Measurements from ENCODE around the gene PRKCG.
A peak's percentile ranks its signal among the peaks of the same experiment; 100 is the strongest.

Gene PRKCG

GRCh38 chr19:53883741-53884140 is 1.7 kb downstream of the PRKCG start:
- Histone ChIP-seq H3K4me3 (ENCODE audit: low read depth, low read length) (peak overlapping the region; percentile 55), H3K36me3 (ENCODE audit: control insufficient read depth, insufficient read depth, low read length) (no peaks in the 10 kb centered on the region), H3K4me1 (ENCODE audit: control insufficient read depth, insufficient read depth, low read length) (peaks cover 20% of the 10 kb centered on the region), H3K9me3 (ENCODE audit: control insufficient read depth, insufficient read depth, low read length) (no peaks in the 10 kb centered on the region), H3K27me3 (ENCODE audit: control insufficient read depth, insufficient read depth, low read length) (peaks cover 18% of the 10 kb centered on the region), H3K9ac (ENCODE audit: low read depth, low read length) (no peak overlapping the region)

GRCh38 chr19:53884256-53884655 is 2.3 kb downstream of the PRKCG start:
- Histone ChIP-seq H3K4me3 (ENCODE audit: low read depth, low read length) (peak overlapping the region; percentile 55), H3K9ac (ENCODE audit: low read depth, low read length) (no peak overlapping the region), H3K36me3 (ENCODE audit: control insufficient read depth, insufficient read depth, low read length) (no peaks in the 10 kb centered on the region), H3K9me3 (ENCODE audit: control insufficient read depth, insufficient read depth, low read length) (no peaks in the 10 kb centered on the region), H3K4me1 (ENCODE audit: control insufficient read depth, insufficient read depth, low read length) (peaks cover 21% of the 10 kb centered on the region), H3K27me3 (ENCODE audit: control insufficient read depth, insufficient read depth, low read length) (peaks cover 18% of the 10 kb centered on the region)

DNA sequence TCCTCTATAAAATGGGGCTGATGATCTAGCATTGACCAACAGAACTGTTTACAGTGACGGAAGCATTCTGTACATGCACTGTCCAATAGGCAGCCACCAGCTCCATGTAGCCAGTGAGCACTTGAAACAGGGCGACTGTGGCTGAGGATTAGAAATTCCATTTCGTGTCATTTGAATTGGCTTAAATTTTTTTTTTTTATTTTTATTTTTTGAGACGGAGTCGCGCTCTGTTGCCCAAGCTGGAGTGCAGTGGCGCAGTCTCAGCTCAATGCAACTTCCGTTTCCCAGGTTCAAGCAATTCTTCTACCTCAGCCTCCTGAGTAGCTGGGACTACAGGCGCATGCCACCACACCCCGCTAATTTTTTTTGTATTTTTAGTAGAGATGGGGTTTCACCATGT is 3.0 kb downstream of the PRKCG start:
- Histone ChIP-seq H3K27me3 (ENCODE audit: control insufficient read depth, insufficient read depth, low read length) (peaks cover 14% of the 10 kb centered on the region), H3K4me3 (ENCODE audit: low read depth, low read length) (no peak overlapping the region), H3K9ac (ENCODE audit: low read depth, low read length) (no peak overlapping the region), H3K4me1 (ENCODE audit: control insufficient read depth, insufficient read depth, low read length) (peaks cover 18% of the 10 kb centered on the region), H3K36me3 (ENCODE audit: control insufficient read depth, insufficient read depth, low read length) (no peaks in the 10 kb centered on the region), H3K9me3 (ENCODE audit: control insufficient read depth, insufficient read depth, low read length) (no peaks in the 10 kb centered on the region)

DNA sequence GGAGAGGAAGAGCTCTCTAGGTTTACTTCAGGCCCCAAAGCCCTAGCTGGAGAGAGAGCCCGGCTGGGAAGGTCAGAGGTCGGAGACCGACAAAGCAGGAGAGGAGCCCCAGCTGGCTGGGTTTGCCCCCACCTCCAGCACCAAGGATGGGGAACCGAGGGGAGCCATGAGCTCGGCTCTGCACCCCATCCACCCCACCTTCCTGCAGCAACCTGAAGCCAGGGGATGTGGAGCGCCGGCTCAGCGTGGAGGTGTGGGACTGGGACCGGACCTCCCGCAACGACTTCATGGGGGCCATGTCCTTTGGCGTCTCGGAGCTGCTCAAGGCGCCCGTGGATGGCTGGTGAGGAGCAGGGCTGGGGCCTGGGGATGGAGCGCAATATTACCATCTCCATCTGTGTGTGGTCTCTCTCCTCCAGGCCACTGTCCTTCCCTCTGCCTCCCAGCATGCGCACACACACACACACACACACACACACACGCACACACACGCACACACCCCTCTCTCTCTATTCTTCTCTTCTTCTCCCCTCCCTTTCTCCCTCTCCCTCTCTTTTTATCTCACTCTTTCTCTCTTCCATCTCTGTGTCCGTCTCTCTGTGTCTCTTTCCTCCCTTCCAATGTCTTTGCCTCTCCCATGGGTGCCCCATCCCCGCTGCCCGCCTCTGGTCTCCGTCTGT is 10.4 kb downstream of the PRKCG start:
- peaks cover 2% of the 10 kb centered on the region for H3K4me1 ChIP-seq (ENCODE audit: control insufficient read depth, insufficient read depth, low read length)
- no peak overlapping the region for H3K9ac ChIP-seq (ENCODE audit: low read depth, low read length)
- H3K27me3 ChIP-seq (ENCODE audit: control insufficient read depth, insufficient read depth, low read length): peaks cover under 1% of the 10 kb centered on the region
- H3K4me3 ChIP-seq (ENCODE audit: low read depth, low read length): no peak overlapping the region
- H3K36me3 ChIP-seq (ENCODE audit: control insufficient read depth, insufficient read depth, low read length): peaks cover 2% of the 10 kb centered on the region
- H3K9me3 ChIP-seq (ENCODE audit: control insufficient read depth, insufficient read depth, low read length): no peaks in the 10 kb centered on the region

DNA sequence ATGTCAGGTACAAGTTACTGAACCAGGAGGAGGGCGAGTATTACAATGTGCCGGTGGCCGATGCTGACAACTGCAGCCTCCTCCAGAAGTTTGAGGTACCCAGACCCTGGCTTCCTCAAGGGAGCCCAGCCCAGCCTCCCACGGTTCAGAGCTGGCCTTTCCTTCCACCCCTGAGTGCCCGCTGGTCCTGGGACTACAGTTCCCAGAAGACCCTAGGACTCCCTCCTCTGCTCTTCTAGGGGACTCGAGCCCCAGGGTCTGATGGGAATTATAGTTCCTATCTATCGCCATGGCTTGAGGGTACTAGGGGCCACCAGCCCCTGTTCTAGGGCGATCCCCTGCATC is 11.0 kb downstream of the PRKCG start:
- Histone ChIP-seq H3K27me3 (ENCODE audit: control insufficient read depth, insufficient read depth, low read length) (peaks cover 6% of the 10 kb centered on the region), H3K9ac (ENCODE audit: low read depth, low read length) (no peak overlapping the region), H3K4me3 (ENCODE audit: low read depth, low read length) (no peak overlapping the region), H3K4me1 (ENCODE audit: control insufficient read depth, insufficient read depth, low read length) (peaks cover 6% of the 10 kb centered on the region), H3K9me3 (ENCODE audit: control insufficient read depth, insufficient read depth, low read length) (no peaks in the 10 kb centered on the region), H3K36me3 (ENCODE audit: control insufficient read depth, insufficient read depth, low read length) (peaks cover 2% of the 10 kb centered on the region)

GRCh38 chr19:53894707-53895106 is 12.7 kb downstream of the PRKCG start:
- no peak overlapping the region for H3K9ac ChIP-seq (ENCODE audit: low read depth, low read length)
- peaks cover 7% of the 10 kb centered on the region for H3K27me3 ChIP-seq (ENCODE audit: control insufficient read depth, insufficient read depth, low read length)
- peaks cover 8% of the 10 kb centered on the region for H3K4me1 ChIP-seq (ENCODE audit: control insufficient read depth, insufficient read depth, low read length)
- no peak overlapping the region for H3K4me3 ChIP-seq (ENCODE audit: low read depth, low read length)
- H3K36me3 ChIP-seq (ENCODE audit: control insufficient read depth, insufficient read depth, low read length): peaks cover 2% of the 10 kb centered on the region
- no peaks in the 10 kb centered on the region for H3K9me3 ChIP-seq (ENCODE audit: control insufficient read depth, insufficient read depth, low read length)

DNA sequence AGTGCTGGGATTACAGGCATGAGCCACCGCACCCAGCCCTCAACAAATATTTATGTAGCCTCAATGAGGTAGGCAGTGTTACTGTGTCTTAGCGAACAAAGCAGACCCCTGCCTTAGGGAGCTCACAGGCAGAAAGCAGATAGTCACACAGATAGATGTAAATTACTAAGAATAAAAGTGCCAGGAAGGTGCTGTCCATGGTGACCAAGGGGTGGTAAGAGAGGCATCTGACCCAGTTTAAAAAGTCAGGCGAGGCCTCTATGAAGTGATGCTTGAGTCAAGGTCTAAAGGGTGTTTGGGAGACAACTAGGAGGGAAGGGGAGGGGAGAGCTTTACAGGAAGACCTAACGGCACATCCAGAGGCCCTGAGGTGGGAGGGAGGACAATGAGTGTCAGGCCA is 14.7 kb downstream of the PRKCG start:
- Histone ChIP-seq H3K4me1 (ENCODE audit: control insufficient read depth, insufficient read depth, low read length) (peaks cover 8% of the 10 kb centered on the region), H3K4me3 (ENCODE audit: low read depth, low read length) (no peak overlapping the region), H3K27me3 (ENCODE audit: control insufficient read depth, insufficient read depth, low read length) (peaks cover 7% of the 10 kb centered on the region), H3K9ac (ENCODE audit: low read depth, low read length) (no peak overlapping the region), H3K9me3 (ENCODE audit: control insufficient read depth, insufficient read depth, low read length) (no peaks in the 10 kb centered on the region), H3K36me3 (ENCODE audit: control insufficient read depth, insufficient read depth, low read length) (peaks cover 7% of the 10 kb centered on the region)

GRCh38 chr19:53897459-53897858 is 15.5 kb downstream of the PRKCG start:
- Histone ChIP-seq H3K27me3 (ENCODE audit: control insufficient read depth, insufficient read depth, low read length) (peaks cover 7% of the 10 kb centered on the region), H3K4me1 (ENCODE audit: control insufficient read depth, insufficient read depth, low read length) (peaks cover 8% of the 10 kb centered on the region), H3K36me3 (ENCODE audit: control insufficient read depth, insufficient read depth, low read length) (peaks cover 5% of the 10 kb centered on the region), H3K4me3 (ENCODE audit: low read depth, low read length) (peak overlapping the region; percentile 55), H3K9ac (ENCODE audit: low read depth, low read length) (no peak overlapping the region), H3K9me3 (ENCODE audit: control insufficient read depth, insufficient read depth, low read length) (no peaks in the 10 kb centered on the region)

DNA sequence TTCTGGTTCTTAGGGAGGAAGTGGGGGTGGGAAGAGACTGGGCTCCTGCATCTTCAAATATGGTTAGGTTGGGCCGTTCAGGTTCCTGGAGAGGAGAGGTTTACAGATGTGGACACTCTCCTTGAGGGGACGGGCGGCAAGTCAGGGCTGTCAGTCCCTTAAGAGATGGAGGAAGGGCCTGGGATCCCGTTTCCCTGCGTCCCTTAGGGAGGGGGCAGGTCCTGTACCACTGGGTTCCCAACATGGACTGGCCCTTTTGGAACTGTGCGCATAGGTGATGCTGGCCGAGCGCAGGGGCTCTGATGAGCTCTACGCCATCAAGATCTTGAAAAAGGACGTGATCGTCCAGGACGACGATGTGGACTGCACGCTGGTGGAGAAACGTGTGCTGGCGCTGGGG is 16.2 kb downstream of the PRKCG start:
- no peak overlapping the region for H3K9ac ChIP-seq (ENCODE audit: low read depth, low read length)
- H3K36me3 ChIP-seq (ENCODE audit: control insufficient read depth, insufficient read depth, low read length): peaks cover 5% of the 10 kb centered on the region
- H3K4me1 ChIP-seq (ENCODE audit: control insufficient read depth, insufficient read depth, low read length): peaks cover 8% of the 10 kb centered on the region
- no peaks in the 10 kb centered on the region for H3K9me3 ChIP-seq (ENCODE audit: control insufficient read depth, insufficient read depth, low read length)
- H3K4me3 ChIP-seq (ENCODE audit: low read depth, low read length): peak overlapping the region; percentile 55
- peaks cover 7% of the 10 kb centered on the region for H3K27me3 ChIP-seq (ENCODE audit: control insufficient read depth, insufficient read depth, low read length)

- Histone ChIP-seq H3K27me3 (ENCODE audit: control insufficient read depth, insufficient read depth, low read length) (peaks cover 7% of the 10 kb centered on the region), H3K36me3 (ENCODE audit: control insufficient read depth, insufficient read depth, low read length) (peaks cover 5% of the 10 kb centered on the region), H3K4me1 (ENCODE audit: control insufficient read depth, insufficient read depth, low read length) (peaks cover 8% of the 10 kb centered on the region), H3K4me3 (ENCODE audit: low read depth, low read length) (peak overlapping the region; percentile 55), H3K9me3 (ENCODE audit: control insufficient read depth, insufficient read depth, low read length) (no peaks in the 10 kb centered on the region), H3K9ac (ENCODE audit: low read depth, low read length) (no peak overlapping the region)
Observed at GRCh38 chr19:53898636-53899341, 16.8 kb downstream of the PRKCG start.

GRCh38 chr19:53900191-53900860 is 18.3 kb downstream of the PRKCG start:
- Histone ChIP-seq H3K4me1 (ENCODE audit: control insufficient read depth, insufficient read depth, low read length) (peaks cover 8% of the 10 kb centered on the region), H3K36me3 (ENCODE audit: control insufficient read depth, insufficient read depth, low read length) (peaks cover 5% of the 10 kb centered on the region), H3K9ac (ENCODE audit: low read depth, low read length) (no peak overlapping the region), H3K9me3 (ENCODE audit: control insufficient read depth, insufficient read depth, low read length) (no peaks in the 10 kb centered on the region), H3K27me3 (ENCODE audit: control insufficient read depth, insufficient read depth, low read length) (peaks cover 11% of the 10 kb centered on the region), H3K4me3 (ENCODE audit: low read depth, low read length) (no peak overlapping the region)

Measured in iPS-15b (cell line).